H1 (cell line): Measurements from ENCODE around the gene VWA1. TPM values are rescaled to one million over a fixed set of nuclear protein-coding genes. Genes with fewer than 3 reads are reported as not detected.

Source experiments
- CTCF ChIA-PET: fragments of 300-600 bp; sonication (Branson Sonifier 250); formaldehyde crosslinking; loops from one replicate; lab custom pipeline; 2021; ENCODE audit not compliant: partially characterized antibody; lab: Charles Lee
- POLR2A ChIA-PET: fragments of 300-600 bp; sonication (Branson Sonifier 250); formaldehyde crosslinking; loops from one replicate; lab custom pipeline; 2021; ENCODE audit warnings: inconsistent platforms; ENCODE audit not compliant: partially characterized antibody; lab: Charles Lee
- DNase-seq, 2 experiments: peaks; one replicate each; pipeline versions ENCODE4 v3.0.0 to v3.0.0-alpha.2; 2010 to 2022; ENCODE audit warnings: low spot score in 2 of 2, low read depth in 1 of 2, mixed read lengths in 1 of 2
- FAIRE-seq: peaks from 2 replicates; lab custom pipeline; 2011; peaks lifted over from hg19 to GRCh38; lab: Jason Lieb, UNC
- H2AFZ ChIP-seq: 2 replicates; pipeline ENCODE4 v1.8.1; 2012; ENCODE audit warnings: low read length, inconsistent platforms
- H2AK5ac ChIP-seq: 2 replicates; pipeline ENCODE4 v1.6.1; 2013; ENCODE audit warnings: low read depth, low read length
- H2BK120ac ChIP-seq: replicated peaks from 2 replicates; pipeline ENCODE3; 2013; ENCODE audit warnings: low read depth, low read length, inconsistent platforms
- H2BK12ac ChIP-seq: 2 replicates; pipeline ENCODE4 v1.6.1; 2013; ENCODE audit warnings: low read depth, low read length
- H2BK15ac ChIP-seq: 2 replicates; pipeline ENCODE4 v1.6.1; 2013; ENCODE audit warnings: low read length
- H2BK20ac ChIP-seq: 2 replicates; pipeline ENCODE4 v1.6.1; 2013; ENCODE audit warnings: low read length
- H2BK5ac ChIP-seq: 2 replicates; pipeline ENCODE4 v1.6.1; 2013; ENCODE audit warnings: low read depth, low read length
- H3K14ac ChIP-seq: 2 replicates; pipeline ENCODE4 v1.6.1; 2013; ENCODE audit warnings: inconsistent platforms; ENCODE audit not compliant: insufficient read length
- H3K18ac ChIP-seq: 2 replicates; pipeline ENCODE4 v1.6.1; 2013; ENCODE audit warnings: low read length; ENCODE audit errors: extremely low read depth
- H3K23ac ChIP-seq: 2 replicates; pipeline ENCODE4 v1.6.1; 2013; ENCODE audit warnings: inconsistent platforms; ENCODE audit not compliant: insufficient read length
- H3K23me2 ChIP-seq: 2 replicates; pipeline ENCODE4 v1.6.1; 2013; ENCODE audit warnings: low read depth, low read length
- H3K27ac ChIP-seq: 2 replicates; pipeline ENCODE4 v1.6.1; 2011; ENCODE audit warnings: low read depth, low read length, inconsistent platforms
- H3K27me3 ChIP-seq, 4 experiments: replicated peaks in 1 of 4; 1 replicate in 1 of 4; 2 replicates in 3 of 4; pipeline versions ENCODE4 v1.6.1 to v1.8.1; 2011 to 2013; ENCODE audit warnings: low read length in 3 of 4, mild to moderate bottlenecking in 3 of 4, inconsistent platforms in 2 of 4, mixed read lengths in 2 of 4, moderate library complexity in 1 of 4; ENCODE audit not compliant: control insufficient read depth in 3 of 4, insufficient read depth in 3 of 4; ENCODE audit errors: extremely low read depth in 1 of 4
- H3K36me3 ChIP-seq, 4 experiments: 2 replicates each; pipeline versions ENCODE4 v1.6.1 to v1.8.1; 2011 to 2013; ENCODE audit warnings: mild to moderate bottlenecking in 4 of 4, low read length in 3 of 4, moderate library complexity in 2 of 4, control low read depth in 1 of 4, inconsistent platforms in 1 of 4; ENCODE audit not compliant: insufficient read depth in 4 of 4, control insufficient read depth in 2 of 4
- H3K4ac ChIP-seq: replicated peaks from 2 replicates; pipeline ENCODE3; 2013; ENCODE audit warnings: low read length, low read depth, mixed read lengths, inconsistent platforms; ENCODE audit not compliant: insufficient read length
- H3K4me1 ChIP-seq, 4 experiments: replicated peaks in 1 of 4; 1 replicate in 1 of 4; 2 replicates in 3 of 4; pipeline versions ENCODE4 v1.6.1 to v1.8.1; 2011 to 2013; ENCODE audit warnings: low read length in 3 of 4, inconsistent platforms in 2 of 4, mixed read lengths in 1 of 4; ENCODE audit not compliant: insufficient read depth in 4 of 4, control insufficient read depth in 3 of 4
- H3K4me2 ChIP-seq, 2 experiments: 2 replicates each; pipeline versions ENCODE4 v1.6.1 to v1.8.1; 2011 to 2013; ENCODE audit warnings: low read depth in 2 of 2, low read length in 2 of 2, control low read depth in 1 of 2, inconsistent platforms in 1 of 2, mild to moderate bottlenecking in 1 of 2; ENCODE audit not compliant: insufficient read depth in 1 of 2
- H3K4me3 ChIP-seq, 4 experiments: fragments of 200-600, 300-600 bp in 1 of 4; sonication (generic), shearing (Covaris generic), sonication (Bioruptor Twin) in 1 of 4; 2 replicates each; pipeline versions ENCODE4 v1.5.1 to v1.8.1; 2011 to 2016; ENCODE audit warnings: low read length in 4 of 4, low read depth in 3 of 4, control low read depth in 2 of 4, inconsistent platforms in 2 of 4, mild to moderate bottlenecking in 2 of 4, mixed read lengths in 1 of 4, moderate library complexity in 1 of 4; ENCODE audit not compliant: insufficient read depth in 2 of 4; ENCODE audit errors: extremely low read depth in 1 of 4
- H3K56ac ChIP-seq: replicated peaks from 2 replicates; pipeline ENCODE3; 2013; ENCODE audit warnings: low read depth, mild to moderate bottlenecking, mixed read lengths, low read length, inconsistent platforms; ENCODE audit not compliant: insufficient read length
- H3K79me1 ChIP-seq: 2 replicates; pipeline ENCODE4 v1.6.1; 2013; ENCODE audit warnings: low read depth, low read length, control low read depth
- H3K79me2 ChIP-seq, 2 experiments: 2 replicates each; pipeline versions ENCODE4 v1.6.1 to v1.8.1; 2012 to 2013; ENCODE audit warnings: low read length in 2 of 2, mild to moderate bottlenecking in 2 of 2, inconsistent platforms in 1 of 2; ENCODE audit not compliant: insufficient read depth in 2 of 2, control insufficient read depth in 1 of 2
- H3K9ac ChIP-seq, 4 experiments: replicated peaks in 1 of 4; 1 replicate in 1 of 4; 2 replicates in 3 of 4; pipeline versions ENCODE4 v1.6.1 to v1.8.1; 2011 to 2013; ENCODE audit warnings: low read depth in 3 of 4, low read length in 3 of 4, control low read depth in 2 of 4, mild to moderate bottlenecking in 2 of 4, moderate library complexity in 2 of 4, inconsistent platforms in 1 of 4; ENCODE audit errors: extremely low read depth in 1 of 4
- H3K9me3 ChIP-seq, 2 experiments: 2 replicates each; pipeline versions ENCODE4 v1.6.1 to v1.8.1; 2012 to 2013; ENCODE audit warnings: mild to moderate bottlenecking in 2 of 2, moderate library complexity in 2 of 2, control low read depth in 1 of 2, inconsistent platforms in 1 of 2, low read depth in 1 of 2, low read length in 1 of 2, mixed read lengths in 1 of 2; ENCODE audit not compliant: insufficient read depth in 2 of 2
- H4K20me1 ChIP-seq, 2 experiments: replicated peaks in 1 of 2; 2 replicates each; pipeline versions ENCODE3 to v1.8.1; 2011 to 2013; ENCODE audit warnings: inconsistent platforms in 2 of 2, low read length in 2 of 2, mild to moderate bottlenecking in 1 of 2; ENCODE audit not compliant: insufficient read depth in 2 of 2, control insufficient read depth in 1 of 2
- H4K5ac ChIP-seq: 2 replicates; pipeline ENCODE4 v1.6.1; 2013; ENCODE audit warnings: low read length, low read depth, mixed read lengths, inconsistent platforms; ENCODE audit not compliant: insufficient read length
- H4K8ac ChIP-seq: 2 replicates; pipeline ENCODE4 v1.8.0; 2013; ENCODE audit warnings: mild to moderate bottlenecking, moderate library complexity, low read length, inconsistent platforms; ENCODE audit not compliant: insufficient read depth; ENCODE audit errors: extremely low read depth
- H4K91ac ChIP-seq: replicated peaks from 2 replicates; pipeline ENCODE3; 2013; ENCODE audit warnings: low read length, mixed read lengths, inconsistent platforms; ENCODE audit not compliant: insufficient read length
- CHD1 ChIP-seq: IDR thresholded peaks from 2 replicates; pipeline ENCODE4 v1.6.1; 2012; ENCODE audit warnings: low read depth, low read length, improper control_type of control experiment
- CTBP2 ChIP-seq: IDR thresholded peaks from 2 replicates; pipeline ENCODE4 v1.7.0; 2011; ENCODE audit warnings: borderline replicate concordance, mild to moderate bottlenecking, moderate library complexity, mixed read lengths, low read length; ENCODE audit not compliant: insufficient read depth, insufficient read length
- KDM5A ChIP-seq: fragments of 200-600 bp; IDR thresholded peaks from 2 replicates; pipeline ENCODE4 v1.7.1; 2012; ENCODE audit warnings: mild to moderate bottlenecking, low read length, inconsistent platforms, mixed read lengths
- POU5F1 ChIP-seq: IDR thresholded peaks from 2 replicates; pipeline ENCODE4 v1.6.1; 2011; ENCODE audit warnings: low read depth, mild to moderate bottlenecking, low read length, moderate library complexity
- SAP30 ChIP-seq: fragments of 300-600 bp; sonication (generic); IDR thresholded peaks from 2 replicates; pipeline ENCODE4 v1.7.1; 2012; ENCODE audit warnings: low read length, moderate library complexity, mild to moderate bottlenecking, inconsistent platforms; ENCODE audit not compliant: insufficient read depth, insufficient replicate concordance
- SIN3A ChIP-seq, 2 experiments: IDR thresholded peaks in 1 of 2; conservative IDR thresholded peaks in 1 of 2; 2 replicates each; pipeline ENCODE4 v1.6.1; 2011 to 2012; ENCODE audit warnings: low read length in 2 of 2, improper control_type of control experiment in 1 of 2, low read depth in 1 of 2, mild to moderate bottlenecking in 1 of 2
- SP1 ChIP-seq: IDR thresholded peaks from 2 replicates; pipeline ENCODE4 v1.6.1; 2011; ENCODE audit warnings: low read depth, low read length
- SP2 ChIP-seq: IDR thresholded peaks from 2 replicates; pipeline ENCODE4 v1.6.1; 2012; ENCODE audit warnings: mild to moderate bottlenecking, low read length, inconsistent platforms
- SUZ12 ChIP-seq: fragments of 200-600 bp; sonication (generic); IDR thresholded peaks from 2 replicates; pipeline ENCODE4 v1.6.1; 2012; ENCODE audit warnings: mild to moderate bottlenecking, inconsistent platforms, low read length, moderate library complexity, mixed read lengths
- TBP ChIP-seq: IDR thresholded peaks from 2 replicates; pipeline ENCODE4 v1.6.1; 2011; ENCODE audit warnings: low read depth, low read length, improper control_type of control experiment
- USF2 ChIP-seq: IDR thresholded peaks from 2 replicates; pipeline ENCODE4 v1.6.1; 2011; ENCODE audit warnings: low read length, improper control_type of control experiment
- YY1 ChIP-seq: IDR thresholded peaks from 2 replicates; pipeline ENCODE4 v1.6.1; 2011; ENCODE audit warnings: low read depth, mild to moderate bottlenecking, low read length
- ZNF274 ChIP-seq: IDR thresholded peaks from 2 replicates; pipeline ENCODE4 v1.7.0; 2012; ENCODE audit warnings: low read length, borderline replicate concordance; ENCODE audit errors: extremely low read depth
- WGBS, 2 experiments: shearing (Covaris generic) in 1 of 2; methylation state at CpG; one replicate each; pipeline versions ENCODE4 v1.1.6 to v1.1.7; 2013 to 2015; ENCODE audit warnings: low lambda C conversion rate in 2 of 2, mixed read lengths in 2 of 2, inconsistent platforms in 1 of 2, low coverage in 1 of 2, missing lambda C conversion rate in 1 of 2; ENCODE audit not compliant: insufficient replicate concordance in 2 of 2, insufficient coverage in 1 of 2, insufficient read length in 1 of 2; ENCODE audit errors: extremely low coverage in 1 of 2, missing lambda C conversion rate in 1 of 2; 5-methylcytosine and 5-hydroxymethylcytosine counted together
- polyA plus RNA-seq, 7 experiments: library from polyadenylated mRNA; depleted of rRNA in 3 of 7; stranded (reverse) in 5 of 7; unstranded in 2 of 7; fragments of >200 nt in 5 of 7; fragments of 200-250 nt in 2 of 7; gene quantifications; 1 replicate in 5 of 7; 2 replicates in 1 of 7; 4 replicates in 1 of 7; pipeline versions ENCODE4 v1.2.1 to v1.2.3, GENCODE V29; 2011 to 2013; ENCODE audit warnings: missing spikeins in 2 of 7, mixed read lengths in 2 of 7
- total RNA-seq: library from RNA; stranded (reverse); fragmentation: NEBNext Ultra II Directional; extraction: Animal tissue kit (Norgen Biotek cat#: 25700); gene quantifications from 2 replicates; pipeline ENCODE4 v1.2.1, GENCODE V29; 2021

VWA1 gene
- total and polyA plus RNA-seq, 2 of the 8 experiments (the other 6 are each of a cell fraction or from before 2014, with no cell fraction given) = 16.0 to 36.6 TPM

- Histone ChIP-seq H2BK20ac (no peak overlapping the region), H3K4me1 (peaks cover 0 to 3% (median 1%) of the 10 kb centered on the region in 4 experiments; a peak in 2 of 7 replicates), H3K79me2 (peaks cover 0 to 26% of the 10 kb centered on the region in 2 experiments; a peak in 2 of 4 replicates), H2BK15ac (no peak overlapping the region), H3K23ac (no peak overlapping the region), H3K18ac (no peak overlapping the region), H3K79me1 (peaks cover 7% of the 10 kb centered on the region), H4K8ac (no peak overlapping the region; the same call in 1 of the 2 replicates), H3K36me3 (peaks cover 54 to 86% (median 75%) of the 10 kb centered on the region in 4 experiments), H2AFZ (no peak overlapping the region), H3K27me3 (no peaks in the 10 kb centered on the region), H3K56ac (no peak overlapping the region), H2BK120ac (no peak overlapping the region), H4K20me1 (peaks cover 6 to 14% of the 10 kb centered on the region in 2 experiments), H3K4ac (no peak overlapping the region), H3K4me3 (no peak overlapping the region), H4K91ac (no peak overlapping the region), H2BK5ac (no peak overlapping the region), H3K27ac (no peak overlapping the region), H3K14ac (no peak overlapping the region), H3K4me2 (no peak overlapping the region), H2BK12ac (no peak overlapping the region), H3K9ac (no peak overlapping the region), H2AK5ac (no peak overlapping the region), H3K23me2 (peaks cover 1% of the 10 kb centered on the region; the same call in 1 of the 2 replicates), H4K5ac (no peak overlapping the region), H3K9me3 (no peaks in the 10 kb centered on the region)
- no peak for DNase-seq
- WGBS, 2 experiments = 92% methylated on average over 4 of the region's 4 CpGs; no CpG with 5 or more reads in 1 of the 2 experiments
- no peak for FAIRE-seq
- ChIA-PET CTCF (interaction anchor here (0.6 to 3.4 kb wide), 4 partner anchors 9 to 47 kb away, joined by 3 to 20 read pairs (median 5); no protein-coding TSS in a partner anchor), POLR2A (interaction anchor here (20.0 to 33.4 kb wide), 3 partner anchors 3 to 38 kb away, joined by 515 to 719 read pairs (median 719); partner anchors contain the start of genes ANKRD65, AURKAIP1, CCNL2 and MRPL20)
- TF ChIP-seq SP1 (no peak), CTBP2 (no peak), KDM5A (no peak), SP2 (no peak), ZNF274 (no peak), POU5F1 (no peak), CHD1 (no peak), SAP30 (no peak), SUZ12 (no peak), SIN3A (conservative IDR thresholded peaks at IDR 0.05 in 1 of 2, IDR thresholded peaks at IDR 0.05 in 1 of 2; ENCODE audit: low read depth in 1 of 2, low read length in 2 of 2) (no peak), YY1 (no peak), TBP (no peak), USF2 (no peak)
These were observed 42.5 kb upstream of the VWA1 start for GRCh38 chr1:1393014-1393413.
